ENCODE data around the gene AXDND1. TPM values are rescaled to one million over a fixed set of nuclear protein-coding genes. Genes with fewer than 3 reads are reported as not detected.
"Not testable (repeated sequence)": the region's sequence is repeated elsewhere in the genome, so short reads cannot be mapped to it uniquely, and the experiment has no call there.

AXDND1 gene
- total RNA-seq, 2 experiments from 2014 or later, result 0.40 to 0.42 TPM

DNA sequence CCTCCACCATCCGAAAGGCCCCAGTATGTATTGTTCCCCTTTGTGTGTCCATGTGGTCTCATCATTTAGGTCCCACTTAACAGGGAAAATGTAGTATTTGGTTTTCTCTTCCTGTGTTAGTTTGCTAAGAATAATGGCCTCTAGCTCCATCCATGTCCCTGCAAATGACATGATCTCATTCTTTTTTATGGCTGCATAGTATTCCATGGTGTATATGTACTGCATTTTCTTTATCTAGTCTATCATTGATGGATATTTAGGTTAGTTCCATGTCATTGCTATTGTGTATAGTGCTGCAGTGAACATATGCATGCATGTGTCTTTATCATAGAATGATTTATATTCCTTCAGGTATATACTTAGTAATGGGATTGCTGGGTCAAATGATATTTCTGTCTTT is 152.8 kb downstream of the AXDND1 start:
- DNase-seq; H3K4me1 Mint-ChIP-seq; POLR2A ChIA-PET; H3K4me3 Mint-ChIP-seq; H3K9me3 Mint-ChIP-seq; H3K27ac Mint-ChIP-seq; CTCF ChIA-PET; H3K27me3 Mint-ChIP-seq; H3K36me3 Mint-ChIP-seq (ENCODE audit: low read depth): not testable (repeated sequence)

DNA sequence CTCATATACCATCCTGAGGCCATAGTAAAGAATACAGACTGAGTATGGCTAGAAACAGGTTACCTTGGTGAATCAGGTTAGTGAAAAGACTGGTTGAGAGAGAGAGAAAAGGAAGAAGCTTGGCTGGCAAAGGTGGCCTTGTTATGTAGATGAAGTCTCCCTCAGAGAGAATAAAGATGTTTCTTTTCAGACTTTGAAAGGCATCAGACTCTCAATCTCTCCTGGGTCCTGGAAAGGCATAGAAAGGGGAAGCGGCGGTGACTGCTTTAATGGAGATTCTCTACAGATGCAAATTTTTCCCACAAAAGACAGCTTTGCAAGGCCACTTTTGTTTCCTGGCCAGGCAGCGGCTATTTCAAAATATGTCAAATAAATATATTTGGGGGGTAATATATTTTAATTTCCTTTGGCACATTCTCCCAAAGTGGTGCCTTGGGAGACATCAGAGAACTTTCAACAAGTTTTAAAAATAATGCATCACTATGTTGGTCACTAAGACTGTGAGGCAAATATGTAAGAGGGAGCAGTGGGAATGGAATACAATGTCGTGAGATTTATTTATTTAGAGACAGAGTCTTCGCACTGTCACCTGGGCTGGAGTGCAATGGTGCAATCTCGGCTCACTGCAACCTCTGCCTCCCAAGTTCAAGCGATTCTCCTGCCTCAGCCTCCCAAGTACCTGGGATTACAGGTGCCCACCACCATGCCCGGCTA is 163.9 kb downstream of the AXDND1 start:
- DNase-seq, result no peak
- Mint-ChIP-seq H3K36me3 (ENCODE audit: low read depth) (no peaks in the 10 kb centered on the region), H3K9me3 (no peaks in the 10 kb centered on the region), H3K4me1 (no peaks in the 10 kb centered on the region), H3K27ac (no peak overlapping the region), H3K27me3 (no peaks in the 10 kb centered on the region), H3K4me3 (no peak overlapping the region)
- CTCF ChIA-PET, result no interaction called here
- POLR2A ChIA-PET, result no interaction called here

DNA sequence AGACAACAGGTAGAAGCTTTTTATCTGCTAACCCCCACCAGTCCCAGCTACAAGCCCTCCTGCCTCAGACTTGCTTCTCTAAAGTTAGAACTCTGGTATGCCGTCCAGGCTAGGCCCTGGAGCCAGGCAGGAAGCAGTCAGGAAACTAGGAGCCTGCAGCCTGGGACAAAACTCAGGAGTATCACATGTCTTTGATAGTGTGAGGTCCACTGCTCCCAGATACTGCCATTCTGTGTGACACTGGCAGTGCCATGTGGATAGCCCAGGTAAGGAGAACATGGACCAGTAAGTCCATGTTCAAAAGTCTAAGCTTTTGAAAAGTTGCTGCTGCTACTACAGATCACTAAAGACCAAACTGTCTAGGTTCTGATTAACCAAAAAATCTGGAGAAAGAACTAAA is 164.6 kb downstream of the AXDND1 start:
- no peaks in the 10 kb centered on the region for H3K36me3 Mint-ChIP-seq (ENCODE audit: low read depth)
- CTCF ChIA-PET, result no interaction called here

DNA sequence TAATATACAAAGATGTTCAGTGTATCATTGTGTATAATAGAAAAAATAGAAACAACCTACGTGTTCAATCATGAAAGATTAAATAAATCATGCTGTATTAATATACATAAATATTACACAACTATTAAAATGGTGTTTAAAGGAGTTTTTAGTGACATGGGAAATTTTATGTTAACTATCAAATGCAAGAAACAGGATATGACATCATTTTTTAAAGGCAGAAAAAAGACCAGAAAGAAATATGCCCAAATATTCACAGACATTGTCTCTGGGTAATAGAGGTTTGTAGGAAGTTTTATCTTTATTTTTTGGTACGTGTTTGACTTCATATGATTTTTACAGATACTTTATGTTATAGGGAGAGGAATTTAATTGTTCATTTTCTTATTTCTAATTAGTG is 176.0 kb downstream of the AXDND1 start:
- POLR2A ChIA-PET, result no interaction called here
- no peak overlapping the region for H3K27ac Mint-ChIP-seq
- H3K36me3 Mint-ChIP-seq (ENCODE audit: low read depth), result no peaks in the 10 kb centered on the region
- H3K9me3 Mint-ChIP-seq, result no peaks in the 10 kb centered on the region
- CTCF ChIA-PET, result no interaction called here
- no peak overlapping the region for H3K4me3 Mint-ChIP-seq
- H3K27me3 Mint-ChIP-seq, result no peaks in the 10 kb centered on the region
- H3K4me1 Mint-ChIP-seq, result no peaks in the 10 kb centered on the region
- DNase-seq, result no peak

More for the DNA sequence above, 164.6 kb downstream of the AXDND1 start:
- no peak for DNase-seq
- no peak overlapping the region for H3K27ac Mint-ChIP-seq
- H3K9me3 Mint-ChIP-seq, result no peaks in the 10 kb centered on the region
- H3K4me1 Mint-ChIP-seq, result no peaks in the 10 kb centered on the region
- H3K4me3 Mint-ChIP-seq, result no peak overlapping the region
- H3K27me3 Mint-ChIP-seq, result no peaks in the 10 kb centered on the region
- POLR2A ChIA-PET, result no interaction called here

GRCh38 chr1:179545321-179545720 is 179.6 kb downstream of the AXDND1 start:
- Mint-ChIP-seq H3K9me3 (no peaks in the 10 kb centered on the region), H3K27ac (no peak overlapping the region), H3K4me1 (no peaks in the 10 kb centered on the region), H3K27me3 (no peaks in the 10 kb centered on the region), H3K4me3 (no peak overlapping the region), H3K36me3 (ENCODE audit: low read depth) (no peaks in the 10 kb centered on the region)
- CTCF ChIA-PET, result no interaction called here
- no peak for DNase-seq
- POLR2A ChIA-PET, result no interaction called here

GRCh38 chr1:179547021-179547535 is 181.3 kb downstream of the AXDND1 start:
- Mint-ChIP-seq H3K27me3 (no peaks in the 10 kb centered on the region), H3K4me1 (no peaks in the 10 kb centered on the region), H3K9me3 (no peaks in the 10 kb centered on the region), H3K36me3 (ENCODE audit: low read depth) (no peaks in the 10 kb centered on the region), H3K4me3 (no peak overlapping the region), H3K27ac (no peak overlapping the region)
- POLR2A ChIA-PET, result no interaction called here
- DNase-seq, result no peak
- CTCF ChIA-PET, result no interaction called here

- no peak overlapping the region for H3K27ac Mint-ChIP-seq
- ChIA-PET POLR2A (no interaction called here), CTCF (interaction anchor here (1.0 kb wide), 1 partner anchor 29 kb away, joined by 4 read pairs; no protein-coding TSS in a partner anchor)
- H3K4me3 Mint-ChIP-seq, result no peak overlapping the region
- DNase-seq, result no peak
- no peaks in the 10 kb centered on the region for H3K9me3 Mint-ChIP-seq
- no peaks in the 10 kb centered on the region for H3K4me1 Mint-ChIP-seq
- H3K27me3 Mint-ChIP-seq, result no peaks in the 10 kb centered on the region
- no peaks in the 10 kb centered on the region for H3K36me3 Mint-ChIP-seq (ENCODE audit: low read depth)
Observed at GRCh38 chr1:179548666-179549367, 183.0 kb downstream of the AXDND1 start.

DNA sequence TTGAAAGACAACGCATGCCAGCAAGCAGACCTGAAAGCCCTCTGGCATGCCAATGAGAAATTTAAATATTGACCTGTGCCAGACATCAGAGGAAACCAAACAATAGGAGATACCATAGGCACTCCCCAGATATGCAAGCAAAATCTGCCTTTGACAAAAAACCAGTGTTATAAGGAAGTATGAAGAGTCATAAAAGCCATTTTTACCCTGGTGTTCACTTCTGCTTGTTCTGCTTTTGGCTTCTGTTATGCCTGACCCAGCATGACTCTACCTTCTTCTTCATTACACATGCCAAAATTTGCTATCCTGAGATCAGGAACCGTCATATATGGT is 183.6 kb downstream of the AXDND1 start:
- no peaks in the 10 kb centered on the region for H3K27me3 Mint-ChIP-seq
- no peak overlapping the region for H3K27ac Mint-ChIP-seq
- no peaks in the 10 kb centered on the region for H3K9me3 Mint-ChIP-seq
- no peak overlapping the region for H3K4me3 Mint-ChIP-seq
- no peaks in the 10 kb centered on the region for H3K36me3 Mint-ChIP-seq (ENCODE audit: low read depth)
- ChIA-PET CTCF (interaction anchor here (1.0 kb wide), 1 partner anchor 29 kb away, joined by 4 read pairs; no protein-coding TSS in a partner anchor), POLR2A (no interaction called here)
- DNase-seq, result no peak
- no peaks in the 10 kb centered on the region for H3K4me1 Mint-ChIP-seq

DNA sequence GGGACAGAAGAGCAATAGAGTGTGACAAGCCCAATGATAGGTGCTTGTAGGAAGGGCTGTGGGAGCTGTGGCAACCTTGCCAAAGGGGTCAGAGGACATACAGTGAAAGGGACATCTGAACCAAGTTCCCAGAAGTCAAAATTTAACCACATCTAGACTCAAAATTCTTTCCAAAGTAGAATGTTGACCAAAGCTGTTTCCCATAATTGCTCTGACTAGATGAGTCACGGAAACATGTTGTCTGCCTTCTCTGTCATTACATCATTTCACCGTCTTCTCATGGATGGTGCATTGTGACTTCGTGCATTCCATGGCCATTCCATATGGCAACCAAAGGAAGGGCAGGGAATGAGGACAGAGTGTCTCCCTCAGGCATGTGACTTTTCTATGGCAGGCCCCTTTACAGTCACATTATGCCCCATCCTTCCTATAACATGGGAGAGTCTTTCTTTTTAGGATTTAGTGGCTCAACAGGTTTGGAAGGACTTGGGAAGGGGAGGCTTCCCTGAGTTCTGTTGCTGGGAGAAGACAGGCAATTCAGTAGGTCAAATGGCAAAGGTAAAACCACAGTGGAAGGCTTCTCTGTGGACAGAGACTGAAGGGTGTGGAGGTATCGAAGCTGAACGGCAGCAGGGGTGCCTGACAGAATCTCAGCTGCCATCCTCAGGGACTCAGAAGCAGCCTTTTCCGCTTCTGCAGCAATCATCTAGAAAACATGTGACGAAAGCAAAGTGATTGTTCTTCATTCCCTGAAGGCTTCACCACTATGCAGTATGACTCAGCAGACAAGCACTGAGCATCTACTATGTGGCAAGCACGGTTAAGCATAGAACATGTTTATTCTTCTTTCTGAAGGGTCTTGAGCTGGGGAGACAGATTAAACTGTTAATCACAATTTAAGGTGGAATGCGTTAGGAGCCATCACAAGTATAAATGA is 185.2 kb downstream of the AXDND1 start:
- no peak overlapping the region for H3K4me3 Mint-ChIP-seq
- DNase-seq, result no peak
- no peaks in the 10 kb centered on the region for H3K9me3 Mint-ChIP-seq
- H3K27me3 Mint-ChIP-seq, result no peaks in the 10 kb centered on the region
- H3K4me1 Mint-ChIP-seq, result no peaks in the 10 kb centered on the region
- no peaks in the 10 kb centered on the region for H3K36me3 Mint-ChIP-seq (ENCODE audit: low read depth)
- ChIA-PET CTCF (no interaction called here), POLR2A (no interaction called here)
- H3K27ac Mint-ChIP-seq, result no peak overlapping the region

GRCh38 chr1:179554427-179554826 is 188.7 kb downstream of the AXDND1 start:
- Mint-ChIP-seq H3K9me3 (no peaks in the 10 kb centered on the region), H3K27me3 (no peaks in the 10 kb centered on the region)

GRCh38 chr1:179558078-179558477 is 192.3 kb downstream of the AXDND1 start:
- H3K27me3 Mint-ChIP-seq, result no peaks in the 10 kb centered on the region
- POLR2A ChIA-PET, result no interaction called here
- H3K36me3 Mint-ChIP-seq (ENCODE audit: low read depth), result no peaks in the 10 kb centered on the region
- H3K4me1 Mint-ChIP-seq, result no peaks in the 10 kb centered on the region
- no peak overlapping the region for H3K4me3 Mint-ChIP-seq
- CTCF ChIA-PET, result no interaction called here
- no peak overlapping the region for H3K27ac Mint-ChIP-seq
- no peaks in the 10 kb centered on the region for H3K9me3 Mint-ChIP-seq
- DNase-seq, result no peak

More at GRCh38 chr1:179554427-179554826, 188.7 kb downstream of the AXDND1 start:
- Mint-ChIP-seq H3K4me1 (no peaks in the 10 kb centered on the region), H3K27ac (no peak overlapping the region), H3K36me3 (ENCODE audit: low read depth) (no peaks in the 10 kb centered on the region), H3K4me3 (no peak overlapping the region)
- POLR2A ChIA-PET, result no interaction called here
- CTCF ChIA-PET, result no interaction called here
- DNase-seq, result no peak

GRCh38 chr1:179575497-179576314 is 209.9 kb downstream of the AXDND1 start, which contains the start of gene NPHS2:
NPHS2 (minus strand) TSS chr1:179575948; CDS start chr1:179575864, 84 bp downstream.
- peaks cover 5% of the 10 kb centered on the region for H3K4me1 Mint-ChIP-seq
- no peaks in the 10 kb centered on the region for H3K9me3 Mint-ChIP-seq
- CTCF ChIA-PET, result interaction anchor here (0.6 kb wide), 1 partner anchor 699 kb away, joined by 3 read pairs; no protein-coding TSS in a partner anchor
- no peak for DNase-seq
- no peaks in the 10 kb centered on the region for H3K36me3 Mint-ChIP-seq (ENCODE audit: low read depth)
- no peak within 1 kb of the TSS for H3K27ac Mint-ChIP-seq
- H3K27me3 Mint-ChIP-seq, result peaks cover 47% of the 10 kb centered on the region
- H3K4me3 Mint-ChIP-seq, result no peak within 1 kb of the TSS
- POLR2A ChIA-PET, result no interaction called here

All from activated CD4-positive, alpha-beta T cell treated with anti-CD3 and anti-CD28 coated beads, Interleukin-2, amount 10 ng/mL, durations not matched to agents 7 days and 5 days (primary cell).